Parathyroid adenoma (tissue), 2 donors: ENCODE data around the gene DZIP1.
A peak's percentile ranks its signal among the peaks of the same experiment; 100 is the strongest.

Source experiments
- H2AFZ ChIP-seq: fragments of 300-600 bp; sonication (generic); one replicate; pipeline ENCODE4 v1.7.0; 2017; ENCODE audit warnings: antibody characterized with exemption, mild to moderate bottlenecking
- H3K27ac ChIP-seq: fragments of 300-600 bp; sonication (generic); one replicate; pipeline ENCODE4 v1.7.0; 2017
- H3K27me3 ChIP-seq: fragments of 300-600 bp; sonication (generic); one replicate; pipeline ENCODE4 v1.7.0; 2017; ENCODE audit warnings: low read length; ENCODE audit not compliant: control insufficient read depth, insufficient read depth
- H3K36me3 ChIP-seq: fragments of 300-600 bp; sonication (generic); one replicate; pipeline ENCODE4 v1.7.0; 2017; ENCODE audit warnings: low read length; ENCODE audit not compliant: control insufficient read depth, insufficient read depth
- H3K4me1 ChIP-seq: fragments of 300-600 bp; sonication (generic); one replicate; pipeline ENCODE4 v1.7.0; 2017; ENCODE audit warnings: control low read depth
- H3K4me2 ChIP-seq: fragments of 300-600 bp; sonication (generic); one replicate; pipeline ENCODE4 v1.7.0; 2017; ENCODE audit warnings: low read length
- H3K4me3 ChIP-seq: fragments of 300-600 bp; sonication (generic); one replicate; pipeline ENCODE4 v1.7.0; 2017; ENCODE audit warnings: low read depth, low read length
- H3K79me2 ChIP-seq: fragments of 300-600 bp; sonication (generic); one replicate; pipeline ENCODE4 v1.7.0; 2017; ENCODE audit warnings: control low read depth
- H3K9ac ChIP-seq: fragments of 300-600 bp; sonication (generic); one replicate; pipeline ENCODE4 v1.7.0; 2017; ENCODE audit warnings: mild to moderate bottlenecking
- H3K9me3 ChIP-seq: fragments of 300-600 bp; sonication (generic); one replicate; pipeline ENCODE4 v1.7.0; 2017; ENCODE audit warnings: low read length; ENCODE audit not compliant: control insufficient read depth
- TF ChIP-seq, protein P1 (sequence below): fragments of 300-600 bp; sonication (generic); IDR thresholded peaks from one replicate; pipeline ENCODE4 v1.7.0; 2017; ENCODE audit warnings: antibody characterized with exemption, mild to moderate bottlenecking
- donor health status: primary hyperparathyroidism.

Gene DZIP1

GRCh38 chr13:95627590-95627989 lies 16.9 kb downstream of the DZIP1 start:
- H3K27me3 ChIP-seq = no peaks in the 10 kb centered on the region
- H3K36me3 ChIP-seq = no peaks in the 10 kb centered on the region
- H3K4me2 ChIP-seq = no peak overlapping the region
- TF ChIP-seq, protein P1, sequence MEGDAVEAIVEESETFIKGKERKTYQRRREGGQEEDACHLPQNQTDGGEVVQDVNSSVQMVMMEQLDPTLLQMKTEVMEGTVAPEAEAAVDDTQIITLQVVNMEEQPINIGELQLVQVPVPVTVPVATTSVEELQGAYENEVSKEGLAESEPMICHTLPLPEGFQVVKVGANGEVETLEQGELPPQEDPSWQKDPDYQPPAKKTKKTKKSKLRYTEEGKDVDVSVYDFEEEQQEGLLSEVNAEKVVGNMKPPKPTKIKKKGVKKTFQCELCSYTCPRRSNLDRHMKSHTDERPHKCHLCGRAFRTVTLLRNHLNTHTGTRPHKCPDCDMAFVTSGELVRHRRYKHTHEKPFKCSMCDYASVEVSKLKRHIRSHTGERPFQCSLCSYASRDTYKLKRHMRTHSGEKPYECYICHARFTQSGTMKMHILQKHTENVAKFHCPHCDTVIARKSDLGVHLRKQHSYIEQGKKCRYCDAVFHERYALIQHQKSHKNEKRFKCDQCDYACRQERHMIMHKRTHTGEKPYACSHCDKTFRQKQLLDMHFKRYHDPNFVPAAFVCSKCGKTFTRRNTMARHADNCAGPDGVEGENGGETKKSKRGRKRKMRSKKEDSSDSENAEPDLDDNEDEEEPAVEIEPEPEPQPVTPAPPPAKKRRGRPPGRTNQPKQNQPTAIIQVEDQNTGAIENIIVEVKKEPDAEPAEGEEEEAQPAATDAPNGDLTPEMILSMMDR = no peak
- no peak overlapping the region for H3K9ac ChIP-seq
- no peaks in the 10 kb centered on the region for H3K4me1 ChIP-seq
- no peaks in the 10 kb centered on the region for H3K9me3 ChIP-seq
- H2AFZ ChIP-seq = no peak overlapping the region
- H3K4me3 ChIP-seq = no peak overlapping the region
- H3K79me2 ChIP-seq = no peaks in the 10 kb centered on the region
- H3K27ac ChIP-seq = no peak overlapping the region

DNA sequence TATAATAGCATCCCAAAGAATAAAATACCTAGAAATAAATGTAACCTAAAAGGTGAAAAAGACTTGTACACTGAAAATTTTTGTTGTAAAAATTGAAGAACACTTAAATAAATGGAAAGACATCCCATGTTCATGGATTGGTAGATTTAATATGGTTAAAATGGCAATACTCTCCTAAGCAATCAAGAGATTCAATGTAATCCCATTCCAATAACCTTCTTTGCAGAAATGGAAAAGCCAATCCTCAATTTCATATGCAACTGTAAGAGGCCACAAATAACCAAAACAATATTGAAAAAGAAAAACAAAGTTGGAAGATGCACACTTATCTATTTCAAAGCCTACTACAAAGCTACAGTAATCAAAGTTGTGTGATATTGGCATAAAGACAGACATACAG lies 17.7 kb downstream of the DZIP1 start:
- H3K4me2 ChIP-seq = no peak overlapping the region
- no peak overlapping the region for H3K27ac ChIP-seq
- H3K4me3 ChIP-seq = no peak overlapping the region
- H3K9ac ChIP-seq = no peak overlapping the region
- H3K79me2 ChIP-seq = no peaks in the 10 kb centered on the region
- H3K9me3 ChIP-seq = no peaks in the 10 kb centered on the region
- H3K27me3 ChIP-seq = no peaks in the 10 kb centered on the region
- H2AFZ ChIP-seq = no peak overlapping the region
- H3K4me1 ChIP-seq = no peaks in the 10 kb centered on the region
- TF ChIP-seq, protein P1 = no peak
- no peaks in the 10 kb centered on the region for H3K36me3 ChIP-seq

DNA sequence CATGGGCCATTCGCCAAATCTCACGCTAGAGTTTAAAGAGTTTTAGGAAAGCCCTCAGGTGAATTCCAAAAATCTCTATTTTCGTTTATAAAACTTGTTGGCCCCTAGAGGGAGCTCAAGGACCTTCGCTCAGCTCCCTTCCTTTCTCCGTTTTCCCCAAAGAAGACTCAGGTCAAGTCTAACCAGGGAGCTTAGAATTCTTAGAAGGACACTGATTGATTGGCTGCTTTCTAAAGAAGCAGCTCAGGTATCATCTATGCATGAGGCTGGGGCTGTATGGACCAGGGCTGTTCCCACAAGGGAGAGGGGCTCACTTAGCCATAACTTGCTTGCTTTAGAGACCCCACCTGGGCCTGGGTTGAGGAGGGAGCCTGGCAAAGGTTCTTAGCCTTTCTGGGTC lies 20.5 kb downstream of the DZIP1 start:
- Histone ChIP-seq H3K9ac (no peak overlapping the region), H2AFZ (no peak overlapping the region), H3K9me3 (no peaks in the 10 kb centered on the region), H3K27ac (no peak overlapping the region), H3K79me2 (no peaks in the 10 kb centered on the region), H3K36me3 (no peaks in the 10 kb centered on the region), H3K4me1 (no peaks in the 10 kb centered on the region), H3K27me3 (no peaks in the 10 kb centered on the region), H3K4me3 (no peak overlapping the region), H3K4me2 (no peak overlapping the region)
- TF ChIP-seq, protein P1 = peak; percentile 51

- Histone ChIP-seq H3K79me2 (no peaks in the 10 kb centered on the region), H3K4me3 (no peak overlapping the region), H3K4me2 (no peak overlapping the region), H3K9me3 (no peaks in the 10 kb centered on the region), H3K27ac (no peak overlapping the region), H2AFZ (no peak overlapping the region), H3K4me1 (no peaks in the 10 kb centered on the region), H3K27me3 (no peaks in the 10 kb centered on the region), H3K36me3 (no peaks in the 10 kb centered on the region), H3K9ac (no peak overlapping the region)
- TF ChIP-seq, protein P1 = no peak
Observed at GRCh38 chr13:95623141-95623540, 21.4 kb downstream of the DZIP1 start.

DNA sequence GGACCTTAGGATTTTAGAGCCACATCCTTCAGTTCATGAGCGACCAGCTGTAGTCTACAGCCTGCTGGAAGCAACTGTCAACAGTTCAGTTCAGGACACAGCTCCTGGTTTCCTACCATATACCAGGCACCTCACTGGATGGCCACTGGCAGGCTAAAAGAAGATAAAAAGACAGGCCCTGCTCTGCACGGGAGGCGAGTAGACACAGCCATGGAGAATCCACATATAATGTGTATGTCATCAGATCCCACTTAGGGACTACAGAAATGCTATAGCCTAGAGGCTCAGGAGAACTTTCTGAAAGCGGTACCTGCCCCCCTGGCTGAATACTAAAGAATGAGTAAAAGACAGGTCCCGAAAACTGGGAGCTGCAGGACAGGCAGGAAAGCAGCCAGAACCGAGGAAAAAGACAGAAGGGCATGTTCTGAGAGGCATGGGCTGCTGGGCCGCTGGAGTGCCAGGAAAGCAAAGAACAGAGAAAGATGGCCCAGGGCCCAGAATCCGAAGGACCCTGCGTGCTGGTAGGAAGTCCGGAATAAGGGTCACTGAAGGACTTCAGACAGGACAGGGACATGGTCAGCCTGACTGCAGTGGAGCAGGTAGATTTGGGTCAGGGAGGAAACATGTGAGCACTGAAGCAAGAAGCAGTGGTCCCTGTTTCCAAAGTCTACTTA lies 23.5 kb downstream of the DZIP1 start:
- H3K9ac ChIP-seq = no peak overlapping the region
- no peak overlapping the region for H3K4me2 ChIP-seq
- no peaks in the 10 kb centered on the region for H3K9me3 ChIP-seq
- TF ChIP-seq, protein P1 = no peak
- no peaks in the 10 kb centered on the region for H3K4me1 ChIP-seq
- no peak overlapping the region for H3K4me3 ChIP-seq
- H2AFZ ChIP-seq = no peak overlapping the region
- H3K79me2 ChIP-seq = no peaks in the 10 kb centered on the region
- no peaks in the 10 kb centered on the region for H3K27me3 ChIP-seq
- H3K27ac ChIP-seq = no peak overlapping the region
- H3K36me3 ChIP-seq = no peaks in the 10 kb centered on the region
